HepG2 (cell line): Measurements from ENCODE around the gene EDNRA. TPM values are rescaled to one million over a fixed set of nuclear protein-coding genes. Genes with fewer than 3 reads are reported as not detected.

Experiments
- ATAC-seq: fragments of 200-7000 bp; cut with Tn5 transposase; 3 replicates; pipeline ENCODE4 v1.9.1; 2020; ENCODE audit warnings: mild to moderate bottlenecking, moderate library complexity
- BruUV-seq: library from RNA; stranded (reverse); fragments of 400-500 nt; replicated peaks from 2 replicates; lab custom pipeline; 2021; lab: Mats Ljungman, UMichigan
- CTCF ChIA-PET: fragments of 300-600 bp; formaldehyde crosslinking; extraction: SDS; loops from one replicate; lab custom pipeline; 2021; ENCODE audit warnings: low total read pairs, inconsistent platforms, low intra/inter-chr PET ratio; lab: Yijun Ruan, JAX
- POLR2A ChIA-PET: fragments of 350-600 bp; sonication (Branson Sonifier 250); formaldehyde crosslinking; loops from one replicate; lab custom pipeline; 2020; ENCODE audit warnings: antibody characterized with exemption, inconsistent platforms; lab: Yijun Ruan, JAX
- DNase-seq: peaks from one replicate; pipeline ENCODE4 v3.0.0-alpha.2; 2015; ENCODE audit warnings: low spot score
- FAIRE-seq: peaks from 3 replicates; lab custom pipeline; 2011; peaks lifted over from hg19 to GRCh38; lab: Jason Lieb, UNC
- H2AFZ ChIP-seq: one replicate; pipeline ENCODE4 v1.6.1; 2011; ENCODE audit warnings: low read length, inconsistent platforms
- H3K27ac ChIP-seq: fragments of 300-600 bp; 3 replicates; pipeline ENCODE4 v1.8.0; 2011; ENCODE audit warnings: mixed run types, mild to moderate bottlenecking, mixed read lengths, low read length, inconsistent platforms; ENCODE audit not compliant: insufficient read depth; ENCODE audit errors: extremely low read length
- H3K27me3 ChIP-seq, 2 experiments: fragments of 200-600 bp in 1 of 2; 2 replicates in 1 of 2; 3 replicates in 1 of 2; pipeline versions ENCODE4 v1.6.0 to v1.8.0; 2011; ENCODE audit warnings: low read length in 2 of 2, mild to moderate bottlenecking in 2 of 2, moderate library complexity in 2 of 2, inconsistent platforms in 1 of 2; ENCODE audit not compliant: insufficient read depth in 2 of 2, control insufficient read depth in 1 of 2
- H3K36me3 ChIP-seq, 2 experiments: fragments of 200-600 bp in 1 of 2; replicated peaks in 1 of 2; 2 replicates in 1 of 2; 3 replicates in 1 of 2; pipeline versions ENCODE4 v1.5.1 to v1.8.0; 2011; ENCODE audit warnings: low read length in 2 of 2, inconsistent platforms in 1 of 2; ENCODE audit not compliant: insufficient read depth in 2 of 2, control insufficient read depth in 1 of 2
- H3K4me1 ChIP-seq: 2 replicates; pipeline ENCODE4 v1.5.1; 2012; ENCODE audit warnings: low read length, inconsistent platforms; ENCODE audit not compliant: insufficient read depth
- H3K4me2 ChIP-seq: 2 replicates; pipeline ENCODE4 v1.6.0; 2011; ENCODE audit warnings: low read depth, low read length, inconsistent platforms
- H3K4me3 ChIP-seq, 3 experiments: fragments of 200-600 bp in 1 of 3; sonication (generic), shearing (Covaris generic) in 1 of 3; replicated peaks in 1 of 3; 2 replicates each; pipeline ENCODE4 v1.5.1; 2011 to 2016; ENCODE audit warnings: low read length in 3 of 3, inconsistent platforms in 2 of 3, low read depth in 2 of 3, mild to moderate bottlenecking in 2 of 3, control low read depth in 1 of 3, mixed read lengths in 1 of 3; ENCODE audit not compliant: insufficient read depth in 1 of 3
- H3K79me2 ChIP-seq: one replicate; pipeline ENCODE4 v1.6.1; 2011; ENCODE audit warnings: low read length, inconsistent platforms; ENCODE audit not compliant: insufficient read depth
- H3K9ac ChIP-seq: 2 replicates; pipeline ENCODE4 v1.6.0; 2011; ENCODE audit warnings: mild to moderate bottlenecking, low read depth, low read length, inconsistent platforms; ENCODE audit not compliant: insufficient read depth
- H3K9me3 ChIP-seq: 2 replicates; pipeline ENCODE4 v1.5.1; 2012; ENCODE audit warnings: mild to moderate bottlenecking, low read length
- H4K20me1 ChIP-seq: 2 replicates; pipeline ENCODE4 v1.6.0; 2011; ENCODE audit warnings: inconsistent platforms, mild to moderate bottlenecking, low read length, moderate library complexity; ENCODE audit not compliant: insufficient read depth
- CEBPB ChIP-seq: IDR thresholded peaks from 2 replicates; pipeline ENCODE4 v1.6.1; 2011; ENCODE audit warnings: low read depth, low read length, improper control_type of control experiment, borderline replicate concordance
- GPN1 ChIP-seq: sonication (generic); formaldehyde crosslinking; IDR thresholded peaks from 2 replicates; pipeline ENCODE4 v1.5.1; 2020; ENCODE audit warnings: missing genetic modification reagents, borderline replicate concordance
- HNRNPK ChIP-seq: fragments of 200-400 bp; formaldehyde crosslinking; IDR thresholded peaks from 2 replicates; pipeline ENCODE4 v1.6.1; 2018; ENCODE audit warnings: low read length, low read depth, moderate library complexity, mild to moderate bottlenecking; ENCODE audit not compliant: poor library complexity, severe bottlenecking
- ISX ChIP-seq: sonication (generic); formaldehyde crosslinking; conservative IDR thresholded peaks from 2 replicates; pipeline ENCODE4 v1.5.0; 2020; ENCODE audit warnings: missing genetic modification reagents
- KDM6A ChIP-seq: IDR thresholded peaks from 2 replicates; pipeline ENCODE4 v1.6.1; 2016; ENCODE audit warnings: low read depth
- KMT2B ChIP-seq: IDR thresholded peaks from 2 replicates; pipeline ENCODE4 v1.6.1; 2016; ENCODE audit warnings: missing genetic modification reagents, missing compliant biosample characterization
- MXI1 ChIP-seq: IDR thresholded peaks from 3 replicates; pipeline ENCODE4 v1.6.1; 2012; ENCODE audit warnings: low read depth, low read length, inconsistent platforms, borderline replicate concordance
- SKI ChIP-seq: fragments of 450-650 bp; IDR thresholded peaks from one replicate; pipeline ENCODE4 v1.6.1; 2018; ENCODE audit warnings: mild to moderate bottlenecking; ENCODE audit not compliant: partially characterized antibody
- SNRNP70 ChIP-seq: fragments of 200-400 bp; formaldehyde crosslinking; IDR thresholded peaks from 2 replicates; pipeline ENCODE4 v1.6.1; 2017; ENCODE audit warnings: mild to moderate bottlenecking, low read depth, low read length, moderate library complexity
- SUZ12 ChIP-seq: fragments of 150-350 bp; IDR thresholded peaks from 2 replicates; pipeline ENCODE4 v1.6.1; 2014; ENCODE audit warnings: low read depth, low read length
- XBP1 ChIP-seq: sonication (generic); formaldehyde crosslinking; IDR thresholded peaks from 2 replicates; pipeline ENCODE4 v1.5.0; 2020; ENCODE audit warnings: missing genetic modification reagents
- WGBS: methylation state at CpG from one replicate; pipeline ENCODE4 v1.1.6; 2017; ENCODE audit warnings: low lambda C conversion rate; 5-methylcytosine and 5-hydroxymethylcytosine counted together
- in situ Hi-C: cut with HindIII; loops from 2 replicates; pipeline ENCODE4 v1.10.0; 2017; ENCODE audit warnings: low pct_unique_long_range_greater_than_20kb; ENCODE audit not compliant: extremely low pct_ligation_motif_present
- intact Hi-C: fragments of 100-400 bp; cut with micrococcal nuclease; formaldehyde crosslinking; loops from one replicate; pipeline ENCODE4 v1.10.0; 2022; ENCODE audit not compliant: unreplicated experiment
- polyA plus RNA-seq, 8 experiments: library from polyadenylated mRNA; depleted of rRNA in 3 of 8; stranded (reverse) in 7 of 8; unstranded in 1 of 8; fragments of >200 nt; fragmentation: Illumina TruSeq in 4 of 8; extraction: Trizol in 4 of 8; gene quantifications; 2 replicates each; pipeline versions ENCODE4 v1.2.1 to v1.2.3, GENCODE V29; 2011 to 2016; ENCODE audit warnings: low read depth in 4 of 8, missing spikeins in 1 of 8, mixed read lengths in 1 of 8; ENCODE audit not compliant: insufficient read depth in 1 of 8
- total RNA-seq, 5 experiments: library from RNA; depleted of rRNA; stranded (reverse); fragments of >200 nt; fragmentation: Illumina TruSeq; extraction: Trizol; gene quantifications; 2 replicates each; pipeline ENCODE4 v1.2.3, GENCODE V29; 2016; ENCODE audit warnings: low read depth in 1 of 5
- TF ChIP-seq, protein P1 (sequence below): IDR thresholded peaks from 2 replicates; pipeline ENCODE4 v1.6.1; 2016; ENCODE audit warnings: missing compliant biosample characterization, missing genetic modification reagents, borderline replicate concordance
- TF ChIP-seq, protein P2 (sequence below): sonication (generic); formaldehyde crosslinking; IDR thresholded peaks from 2 replicates; pipeline ENCODE4 v1.5.1; 2020; ENCODE audit warnings: missing genetic modification reagents, mild to moderate bottlenecking, borderline replicate concordance
- TF ChIP-seq, protein P3 (sequence below): sonication (generic); formaldehyde crosslinking; IDR thresholded peaks from 2 replicates; pipeline ENCODE4 v1.4.0; 2020; ENCODE audit warnings: mild to moderate bottlenecking, low read depth, missing genetic modification reagents
- TF ChIP-seq, protein P4 (sequence below): sonication (generic); formaldehyde crosslinking; IDR thresholded peaks from 2 replicates; pipeline ENCODE4 v1.4.0; 2020; ENCODE audit warnings: missing genetic modification reagents

The EDNRA gene
- total and polyA plus RNA-seq, 2 of the 13 experiments (the other 11 are each of a cell fraction or from before 2014, with no cell fraction given), result not detected

DNA sequence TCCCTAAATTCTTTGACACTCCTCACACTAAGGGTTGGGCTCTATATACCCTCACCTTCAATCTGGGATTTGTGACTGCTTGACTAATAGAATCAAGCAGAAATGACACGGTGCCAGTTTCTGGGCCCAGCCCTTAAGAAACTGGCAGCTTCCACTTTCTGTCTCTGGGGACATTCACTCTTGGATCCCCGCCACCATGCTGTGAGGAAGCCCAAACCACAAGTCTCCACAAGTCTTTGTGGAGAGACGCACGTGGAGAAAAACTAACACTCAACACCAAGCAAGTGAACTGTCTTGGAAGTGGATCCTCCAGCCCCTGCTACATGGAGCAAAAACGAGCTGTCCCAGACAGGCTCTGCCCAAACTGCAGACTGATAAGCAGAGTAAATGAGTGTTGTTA, 1.1 kb upstream of the EDNRA start (continued):
- TF ChIP-seq, protein P1, sequence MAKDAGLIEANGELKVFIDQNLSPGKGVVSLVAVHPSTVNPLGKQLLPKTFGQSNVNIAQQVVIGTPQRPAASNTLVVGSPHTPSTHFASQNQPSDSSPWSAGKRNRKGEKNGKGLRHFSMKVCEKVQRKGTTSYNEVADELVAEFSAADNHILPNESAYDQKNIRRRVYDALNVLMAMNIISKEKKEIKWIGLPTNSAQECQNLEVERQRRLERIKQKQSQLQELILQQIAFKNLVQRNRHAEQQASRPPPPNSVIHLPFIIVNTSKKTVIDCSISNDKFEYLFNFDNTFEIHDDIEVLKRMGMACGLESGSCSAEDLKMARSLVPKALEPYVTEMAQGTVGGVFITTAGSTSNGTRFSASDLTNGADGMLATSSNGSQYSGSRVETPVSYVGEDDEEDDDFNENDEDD (CRISPR knock-in tag), result no peak
- TF ChIP-seq SKI, result no peak
- TF ChIP-seq GPN1 (CRISPR knock-in tag), result no peak
- no peak for TF ChIP-seq MXI1
- no peak for TF ChIP-seq HNRNPK
- TF ChIP-seq, all 625 proteins: peak for 0

DNA sequence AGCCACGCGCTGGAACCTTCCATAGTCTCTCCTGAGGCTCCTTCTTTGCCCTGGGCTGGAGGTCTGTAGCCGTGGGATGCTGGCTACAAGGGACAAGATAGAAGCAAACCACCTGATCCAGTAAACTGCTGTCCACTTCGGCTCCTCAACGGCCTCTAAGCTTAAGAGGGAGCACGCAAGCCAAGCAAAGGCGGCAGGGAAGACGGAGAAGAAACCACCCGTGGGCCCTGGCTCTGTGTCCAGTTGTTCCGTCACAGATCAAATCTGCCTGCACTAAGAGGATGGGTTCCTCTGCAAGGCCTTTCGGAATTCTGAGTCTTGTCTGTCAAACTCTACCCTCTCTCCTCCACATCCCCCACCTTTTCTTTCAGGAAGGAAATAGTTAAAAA, 401 bp upstream of the EDNRA start:
- no peak for FAIRE-seq
- Histone ChIP-seq H4K20me1 (no peaks in the 10 kb centered on the region), H3K4me2 (no peak overlapping the region), H3K27ac (no peak overlapping the region), H3K79me2 (no peaks in the 10 kb centered on the region), H3K27me3 (peaks cover 2 to 26% of the 10 kb centered on the region in 2 experiments; a peak in 2 of 5 replicates), H3K4me1 (no peaks in the 10 kb centered on the region), H2AFZ (no peak overlapping the region), H3K36me3 (no peaks in the 10 kb centered on the region), H3K9me3 (no peaks in the 10 kb centered on the region), H3K4me3 (no peak overlapping the region), H3K9ac (no peak overlapping the region)
- intact Hi-C loops, result no loop called here
- TF ChIP-seq, protein P2, sequence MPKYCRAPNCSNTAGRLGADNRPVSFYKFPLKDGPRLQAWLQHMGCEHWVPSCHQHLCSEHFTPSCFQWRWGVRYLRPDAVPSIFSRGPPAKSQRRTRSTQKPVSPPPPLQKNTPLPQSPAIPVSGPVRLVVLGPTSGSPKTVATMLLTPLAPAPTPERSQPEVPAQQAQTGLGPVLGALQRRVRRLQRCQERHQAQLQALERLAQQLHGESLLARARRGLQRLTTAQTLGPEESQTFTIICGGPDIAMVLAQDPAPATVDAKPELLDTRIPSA (CRISPR knock-in tag), result no peak
- TF ChIP-seq SUZ12, result no peak
- no peak for TF ChIP-seq XBP1
- TF ChIP-seq, protein P3, sequence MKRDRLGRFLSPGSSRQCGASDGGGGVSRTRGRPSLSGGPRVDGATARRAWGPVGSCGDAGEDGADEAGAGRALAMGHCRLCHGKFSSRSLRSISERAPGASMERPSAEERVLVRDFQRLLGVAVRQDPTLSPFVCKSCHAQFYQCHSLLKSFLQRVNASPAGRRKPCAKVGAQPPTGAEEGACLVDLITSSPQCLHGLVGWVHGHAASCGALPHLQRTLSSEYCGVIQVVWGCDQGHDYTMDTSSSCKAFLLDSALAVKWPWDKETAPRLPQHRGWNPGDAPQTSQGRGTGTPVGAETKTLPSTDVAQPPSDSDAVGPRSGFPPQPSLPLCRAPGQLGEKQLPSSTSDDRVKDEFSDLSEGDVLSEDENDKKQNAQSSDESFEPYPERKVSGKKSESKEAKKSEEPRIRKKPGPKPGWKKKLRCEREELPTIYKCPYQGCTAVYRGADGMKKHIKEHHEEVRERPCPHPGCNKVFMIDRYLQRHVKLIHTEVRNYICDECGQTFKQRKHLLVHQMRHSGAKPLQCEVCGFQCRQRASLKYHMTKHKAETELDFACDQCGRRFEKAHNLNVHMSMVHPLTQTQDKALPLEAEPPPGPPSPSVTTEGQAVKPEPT (CRISPR knock-in tag), result no peak
- TF ChIP-seq KDM6A (CRISPR knock-in tag), result no peak
- no peak for TF ChIP-seq SNRNP70
- no peak for TF ChIP-seq ISX (CRISPR knock-in tag)
- TF ChIP-seq CEBPB, result no peak
- TF ChIP-seq, protein P4, sequence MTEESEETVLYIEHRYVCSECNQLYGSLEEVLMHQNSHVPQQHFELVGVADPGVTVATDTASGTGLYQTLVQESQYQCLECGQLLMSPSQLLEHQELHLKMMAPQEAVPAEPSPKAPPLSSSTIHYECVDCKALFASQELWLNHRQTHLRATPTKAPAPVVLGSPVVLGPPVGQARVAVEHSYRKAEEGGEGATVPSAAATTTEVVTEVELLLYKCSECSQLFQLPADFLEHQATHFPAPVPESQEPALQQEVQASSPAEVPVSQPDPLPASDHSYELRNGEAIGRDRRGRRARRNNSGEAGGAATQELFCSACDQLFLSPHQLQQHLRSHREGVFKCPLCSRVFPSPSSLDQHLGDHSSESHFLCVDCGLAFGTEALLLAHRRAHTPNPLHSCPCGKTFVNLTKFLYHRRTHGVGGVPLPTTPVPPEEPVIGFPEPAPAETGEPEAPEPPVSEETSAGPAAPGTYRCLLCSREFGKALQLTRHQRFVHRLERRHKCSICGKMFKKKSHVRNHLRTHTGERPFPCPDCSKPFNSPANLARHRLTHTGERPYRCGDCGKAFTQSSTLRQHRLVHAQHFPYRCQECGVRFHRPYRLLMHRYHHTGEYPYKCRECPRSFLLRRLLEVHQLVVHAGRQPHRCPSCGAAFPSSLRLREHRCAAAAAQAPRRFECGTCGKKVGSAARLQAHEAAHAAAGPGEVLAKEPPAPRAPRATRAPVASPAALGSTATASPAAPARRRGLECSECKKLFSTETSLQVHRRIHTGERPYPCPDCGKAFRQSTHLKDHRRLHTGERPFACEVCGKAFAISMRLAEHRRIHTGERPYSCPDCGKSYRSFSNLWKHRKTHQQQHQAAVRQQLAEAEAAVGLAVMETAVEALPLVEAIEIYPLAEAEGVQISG (CRISPR knock-in tag), result no peak
- TF ChIP-seq KMT2B (CRISPR knock-in tag), result no peak
- DNase-seq, result no peak
- POLR2A ChIA-PET, result no interaction called here
- in situ Hi-C loops, result no loop called here
- WGBS, result 67% methylated on average over 11 of the region's 11 CpGs
- CTCF ChIA-PET, result no interaction called here
- ATAC-seq, result no peak
- BruUV-seq, result no TSS peak
